K562 (cell line): ENCODE data around the gene ELOVL2.

Source experiments
- ATF4 ChIP-seq: fragments of 450-650 bp; formaldehyde crosslinking; IDR thresholded peaks from 2 replicates; pipeline ENCODE4 v1.4.0; 2022; ENCODE audit warnings: mild to moderate bottlenecking, moderate library complexity
- CBFB ChIP-seq: sonication (generic); formaldehyde crosslinking; IDR thresholded peaks from 2 replicates; pipeline ENCODE4 v1.4.0; 2020; ENCODE audit warnings: mild to moderate bottlenecking, missing genetic modification reagents
- ETV6 ChIP-seq, 3 experiments: fragments of 150-350 bp in 1 of 3; sonication (generic) in 1 of 3; formaldehyde crosslinking in 1 of 3; IDR thresholded peaks; 2 replicates each; pipeline versions ENCODE4 v1.6.1 to v1.8.0; 2014 to 2022; ENCODE audit warnings: borderline replicate concordance in 2 of 3, low read depth in 2 of 3, antibody characterized with exemption in 1 of 3, low read length in 1 of 3, mild to moderate bottlenecking in 1 of 3, missing genetic modification reagents in 1 of 3
- EZH2 ChIP-seq: IDR thresholded peaks from 2 replicates; pipeline ENCODE4 v1.6.1; 2012; ENCODE audit warnings: low read depth, mild to moderate bottlenecking, inconsistent platforms, low read length, borderline replicate concordance
- KLF6 ChIP-seq: fragments of 250-450 bp; sonication (Bioruptor Pico); IDR thresholded peaks from 2 replicates; pipeline ENCODE4 v1.4.0; 2020; ENCODE audit warnings: mild to moderate bottlenecking, moderate library complexity, borderline replicate concordance
- L3MBTL2 ChIP-seq: fragments of 450-650 bp; IDR thresholded peaks from 2 replicates; pipeline ENCODE4 v1.6.1; 2016; ENCODE audit warnings: mild to moderate bottlenecking, moderate library complexity
- MXI1 ChIP-seq: IDR thresholded peaks from 2 replicates; pipeline ENCODE4 v1.6.1; 2011; ENCODE audit warnings: low read depth, mild to moderate bottlenecking, improper control_type of control experiment, low read length
- POLR2A ChIP-seq: fragments of 450-650 bp; conservative IDR thresholded peaks from 2 replicates; pipeline ENCODE4 v1.6.1; 2016
- POLR2G ChIP-seq: fragments of 200-400 bp; formaldehyde crosslinking; IDR thresholded peaks from 2 replicates; pipeline ENCODE4 v1.6.1; 2017; ENCODE audit warnings: low read depth, mild to moderate bottlenecking, antibody characterized with exemption, low read length, moderate library complexity
- ZNF280B ChIP-seq: fragments of 250-450 bp; sonication (Bioruptor Pico); IDR thresholded peaks from 2 replicates; pipeline ENCODE4 v1.5.1; 2021; ENCODE audit warnings: mild to moderate bottlenecking

- TF ChIP-seq L3MBTL2 (no peak), POLR2G (no peak), ETV6 (IDR thresholded peaks at IDR 0.05; ENCODE audit: borderline replicate concordance in 1 of 2, low read depth in 2 of 2, low read length in 1 of 2) (no peak), ETV6 (CRISPR knock-in tag; IDR thresholded peaks at IDR 0.05; ENCODE audit: borderline replicate concordance) (no peak), EZH2 (no peak), ATF4 (CRISPR knock-in tag) (no peak), KLF6 (CRISPR knock-in tag) (no peak), POLR2A (no peak), ZNF280B (CRISPR knock-in tag) (no peak), CBFB (CRISPR knock-in tag) (no peak), MXI1 (no peak)
These were observed 27.0 kb downstream of the ELOVL2 start for GRCh38 chr6:11017090-11017489.
